Left hindlimb (tissue), 1 donor: ENCODE data around the gene ARHGAP15.
A peak's percentile ranks its signal among the peaks of the same experiment; 100 is the strongest.

Experiments
- DNase-seq: peaks from one replicate; pipeline ENCODE4 v3.0.0-alpha.2; 2018

The ARHGAP15 gene

GRCh38 chr2:143545949-143546255 is 416.7 kb downstream of the ARHGAP15 start:
- peak; percentile 38 for DNase-seq

DNA sequence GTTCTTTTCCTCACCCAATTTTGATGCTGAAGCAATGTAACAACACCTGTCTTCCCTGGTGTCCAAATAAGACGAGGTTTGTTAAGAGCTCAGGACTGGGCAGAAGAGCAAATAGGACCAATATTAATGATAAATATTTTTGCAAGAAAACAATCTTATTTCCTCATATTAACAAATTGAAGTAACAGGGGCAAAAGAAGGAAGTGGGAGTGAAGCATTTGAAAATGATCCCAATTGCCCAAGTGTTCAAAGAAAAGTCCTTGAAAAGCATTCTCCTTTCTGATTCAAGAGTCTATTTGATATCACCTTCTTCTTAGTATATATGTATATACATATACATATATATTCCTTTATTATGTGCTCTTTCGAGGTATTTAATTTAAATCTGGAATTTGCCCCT is 418.8 kb downstream of the ARHGAP15 start:
- DNase-seq = no peak

DNA sequence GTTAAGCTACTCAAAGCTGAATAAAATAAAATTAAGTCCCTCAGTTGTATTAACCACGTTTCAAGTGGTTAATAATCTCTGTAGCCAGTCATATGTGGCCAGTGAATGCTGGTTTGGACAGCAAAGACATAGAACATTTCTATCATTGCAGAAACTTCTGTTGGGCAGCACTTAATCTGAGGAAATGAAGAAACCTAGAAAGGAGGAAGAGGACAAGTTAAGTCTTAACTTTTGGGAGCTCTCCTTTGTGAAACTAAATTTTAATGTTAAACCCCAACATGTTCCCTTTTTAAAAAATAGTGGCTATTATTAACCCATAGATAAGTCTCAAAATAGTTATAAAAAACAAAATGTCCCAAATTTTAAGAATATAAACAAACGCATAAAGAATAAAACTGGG is 421.3 kb downstream of the ARHGAP15 start:
- DNase-seq = no peak

- DNase-seq = peak; percentile 34
Measured at GRCh38 chr2:143551971-143552650, 422.9 kb downstream of the ARHGAP15 start.

GRCh38 chr2:143553261-143553660 is 424.0 kb downstream of the ARHGAP15 start:
- DNase-seq = no peak

DNA sequence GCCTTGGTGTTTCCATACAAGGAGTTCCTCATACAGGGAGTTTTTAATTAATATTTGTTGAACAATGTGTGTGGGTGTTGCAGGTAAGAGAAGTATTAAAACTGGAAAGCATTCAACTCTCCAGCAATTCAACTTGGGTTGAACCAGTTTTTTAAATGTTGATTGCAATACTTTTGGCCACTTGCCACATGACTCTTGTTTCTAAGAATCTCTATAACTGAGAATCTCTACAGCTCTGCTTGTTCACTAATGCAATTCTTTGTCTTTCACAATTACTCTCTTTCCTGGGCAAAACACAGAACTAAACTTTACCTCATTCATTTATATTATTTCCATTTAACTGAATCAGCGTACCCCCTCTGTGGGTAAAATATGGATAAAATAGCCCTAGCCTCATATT is 429.4 kb downstream of the ARHGAP15 start:
- no peak for DNase-seq

GRCh38 chr2:143559147-143559546 is 429.9 kb downstream of the ARHGAP15 start:
- DNase-seq = no peak

DNA sequence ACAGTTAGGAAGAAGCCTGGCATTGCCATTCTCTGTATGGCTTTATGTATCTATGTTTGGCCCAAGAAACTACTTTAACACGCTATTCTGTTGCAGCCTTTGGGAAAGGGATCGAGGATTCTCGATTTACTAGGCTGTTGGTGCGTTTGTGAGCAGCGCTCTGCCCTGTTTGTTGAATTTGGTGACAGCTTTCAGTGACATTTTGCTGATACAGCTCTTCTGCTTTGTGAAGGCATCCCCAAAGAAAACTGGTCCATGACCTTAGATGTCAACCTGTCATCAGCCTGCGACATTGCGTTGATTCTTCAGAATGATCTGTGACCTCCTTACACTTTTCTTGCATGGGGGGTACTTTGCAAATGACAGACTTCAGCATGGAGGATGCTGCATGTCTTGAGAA is 431.5 kb downstream of the ARHGAP15 start:
- DNase-seq = no peak

- DNase-seq = no peak
Measured at GRCh38 chr2:143564419-143564818, 435.2 kb downstream of the ARHGAP15 start.

DNA sequence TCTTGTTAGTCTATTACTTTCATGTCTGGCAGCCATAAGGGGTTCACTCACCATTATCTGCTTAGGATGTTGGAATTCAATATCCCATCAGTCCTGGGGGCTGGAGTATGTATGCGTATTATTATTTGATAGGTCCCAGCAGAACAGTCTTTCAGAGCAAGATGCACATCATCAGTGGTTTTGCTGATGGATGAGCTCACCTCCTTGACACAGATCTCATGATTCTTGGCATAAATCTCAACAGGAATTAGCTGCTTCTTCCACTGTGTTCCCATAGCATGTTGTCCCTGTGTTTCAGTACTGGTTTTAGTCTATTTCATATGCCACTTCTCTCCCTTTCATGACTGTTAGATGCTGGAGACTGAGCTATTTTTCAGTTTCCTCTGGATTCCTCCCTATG is 442.5 kb downstream of the ARHGAP15 start:
- no peak for DNase-seq

GRCh38 chr2:143572421-143572820 is 443.2 kb downstream of the ARHGAP15 start:
- DNase-seq = no peak

DNA sequence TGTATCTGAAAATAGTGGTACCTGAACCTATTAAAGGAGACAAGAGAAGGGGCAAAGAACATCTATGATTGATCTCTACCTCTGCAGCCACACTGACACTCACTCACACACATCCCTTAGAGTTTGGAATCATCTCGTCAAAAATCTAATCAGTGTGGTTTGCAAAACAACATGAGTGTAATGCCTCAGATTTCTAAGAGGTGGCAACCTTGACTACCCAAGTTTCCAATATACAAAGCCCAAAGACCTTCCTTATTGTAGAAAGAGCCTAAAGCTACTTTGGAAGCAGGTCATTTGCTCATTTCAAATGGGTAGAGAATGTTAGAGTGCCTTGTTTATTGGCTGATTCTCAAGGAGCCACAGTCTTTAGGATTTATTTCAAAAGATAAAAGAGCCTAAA is 444.9 kb downstream of the ARHGAP15 start:
- no peak for DNase-seq

- DNase-seq = no peak
Measured at GRCh38 chr2:143575340-143575739, 446.1 kb downstream of the ARHGAP15 start.

DNA sequence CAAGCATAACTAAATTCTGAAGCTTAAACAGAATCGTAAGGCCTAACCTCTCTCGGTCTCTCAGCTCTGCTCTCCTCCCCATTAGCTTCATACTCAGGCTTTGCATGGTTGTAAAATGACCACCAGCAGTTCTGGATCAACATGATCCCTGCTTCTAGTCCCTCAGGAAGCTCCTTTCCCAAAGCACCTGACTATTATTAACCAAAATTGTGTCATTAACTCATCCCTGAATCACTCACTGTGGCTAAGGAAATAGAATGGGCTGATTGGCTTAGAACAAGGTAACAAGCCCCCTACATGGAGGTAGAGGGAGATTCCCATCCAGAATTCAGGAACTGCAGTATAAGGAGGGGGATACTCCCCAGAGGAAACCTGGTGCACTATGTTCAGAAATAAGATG is 448.3 kb downstream of the ARHGAP15 start:
- DNase-seq = no peak

GRCh38 chr2:143579456-143579855 is 450.2 kb downstream of the ARHGAP15 start:
- DNase-seq = no peak

DNA sequence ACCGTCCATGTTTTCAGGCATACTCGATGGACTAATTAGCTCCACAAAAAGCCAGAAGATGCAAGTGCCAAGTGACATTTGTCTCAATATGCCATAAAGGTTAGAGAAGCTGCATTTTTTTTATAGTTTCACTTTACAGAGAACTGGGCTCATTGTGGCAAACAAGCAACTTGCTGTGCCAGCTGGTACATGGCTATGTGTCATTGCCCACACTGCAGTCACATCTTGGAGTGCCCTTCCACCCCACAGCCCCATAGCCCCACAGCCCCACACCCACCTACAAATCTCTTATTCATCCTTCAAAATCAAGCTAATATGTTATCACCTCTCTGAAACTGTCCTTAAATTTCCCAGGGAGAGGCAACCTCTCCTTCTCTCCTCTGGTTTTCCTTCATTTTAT is 451.9 kb downstream of the ARHGAP15 start:
- no peak for DNase-seq

- DNase-seq = no peak
Measured at GRCh38 chr2:143582046-143582747, 453.0 kb downstream of the ARHGAP15 start.

- DNase-seq = no peak
Measured at GRCh38 chr2:143584936-143585335, 455.7 kb downstream of the ARHGAP15 start.

DNA sequence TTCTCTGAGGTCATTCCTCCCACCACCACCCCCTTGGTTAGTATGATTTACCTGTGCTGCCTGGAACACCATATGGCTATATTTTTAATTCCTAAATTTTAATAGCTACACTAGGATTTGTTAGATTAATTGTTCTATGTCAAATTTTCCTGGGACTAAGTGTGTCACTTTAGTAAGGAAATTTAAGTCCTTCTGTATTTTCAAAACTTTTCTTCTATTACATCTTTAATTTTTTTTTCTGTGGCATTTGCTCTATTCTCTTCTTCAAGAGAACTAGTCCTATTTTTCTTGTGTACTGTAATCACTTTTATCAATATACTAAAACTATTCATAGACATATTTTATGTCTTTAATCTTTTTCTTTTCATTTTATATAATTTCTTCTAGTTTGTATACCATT is 456.9 kb downstream of the ARHGAP15 start:
- no peak for DNase-seq

DNA sequence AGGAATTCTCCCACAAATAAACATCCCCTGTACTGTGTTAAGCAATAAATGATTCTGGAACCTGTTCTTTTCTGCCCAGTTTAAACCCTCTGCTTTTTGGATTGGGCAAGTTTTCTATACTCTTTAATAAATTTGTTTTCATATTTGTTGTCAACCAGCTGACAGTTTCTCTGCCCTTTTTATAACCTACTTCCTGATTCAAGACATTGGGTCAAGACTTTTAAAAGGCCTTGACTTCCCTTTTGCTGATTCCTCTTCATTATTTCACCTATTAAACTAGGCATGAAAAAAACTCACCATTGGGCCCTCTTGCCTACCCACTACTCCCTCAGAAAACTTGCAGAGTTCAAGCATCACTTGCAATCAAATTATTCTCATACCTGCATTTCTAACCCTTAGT is 459.5 kb downstream of the ARHGAP15 start:
- no peak for DNase-seq

- no peak for DNase-seq
Measured at GRCh38 chr2:143594161-143594560, 464.9 kb downstream of the ARHGAP15 start.

DNA sequence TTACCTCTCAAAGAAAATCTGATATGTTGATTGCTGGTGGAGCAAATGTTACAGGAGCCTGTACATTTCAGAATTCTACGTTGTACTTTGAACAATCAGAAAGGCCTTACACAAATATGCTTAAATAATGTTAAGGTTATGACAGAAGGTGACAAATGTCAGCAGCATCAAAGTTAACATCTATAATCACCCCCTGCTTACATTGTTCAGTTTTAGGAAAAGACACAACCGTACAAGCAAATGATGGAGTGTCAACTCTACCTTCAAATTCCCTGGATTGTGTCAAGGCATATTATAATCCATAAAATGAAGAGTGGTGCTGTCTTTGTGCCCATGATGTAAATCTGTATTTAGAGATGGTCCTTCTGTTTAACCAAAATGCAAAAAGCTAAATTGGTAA is 465.5 kb downstream of the ARHGAP15 start:
- no peak for DNase-seq

DNA sequence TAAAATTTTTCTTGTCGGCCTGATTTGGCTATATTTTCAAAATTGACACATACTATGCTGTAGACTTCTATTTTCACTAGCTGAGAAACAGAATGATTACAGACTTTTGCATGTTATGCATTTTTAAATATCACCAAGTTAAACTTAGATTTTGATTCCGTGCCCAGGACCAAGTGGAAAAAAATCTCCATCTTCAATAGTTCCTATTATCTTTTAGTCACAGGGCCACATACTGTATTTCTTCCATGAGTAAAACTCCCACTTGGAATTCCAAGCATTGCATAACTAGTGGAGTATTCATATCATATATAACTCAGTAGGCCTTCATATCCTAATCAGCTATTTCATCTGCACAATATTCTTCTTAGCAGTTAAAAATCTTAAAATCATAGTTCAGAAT is 470.9 kb downstream of the ARHGAP15 start:
- no peak for DNase-seq

GRCh38 chr2:143601828-143602227 is 472.6 kb downstream of the ARHGAP15 start:
- DNase-seq = no peak

GRCh38 chr2:143603035-143603655 is 473.9 kb downstream of the ARHGAP15 start:
- DNase-seq = no peak
